Effector CD4-positive, alpha-beta T cell (primary cell): ENCODE data around the gene SBF2.

Experiments used
- DNase-seq: peaks from one replicate; pipeline ENCODE4 v3.0.0-alpha.2; 2020

Gene SBF2

DNA sequence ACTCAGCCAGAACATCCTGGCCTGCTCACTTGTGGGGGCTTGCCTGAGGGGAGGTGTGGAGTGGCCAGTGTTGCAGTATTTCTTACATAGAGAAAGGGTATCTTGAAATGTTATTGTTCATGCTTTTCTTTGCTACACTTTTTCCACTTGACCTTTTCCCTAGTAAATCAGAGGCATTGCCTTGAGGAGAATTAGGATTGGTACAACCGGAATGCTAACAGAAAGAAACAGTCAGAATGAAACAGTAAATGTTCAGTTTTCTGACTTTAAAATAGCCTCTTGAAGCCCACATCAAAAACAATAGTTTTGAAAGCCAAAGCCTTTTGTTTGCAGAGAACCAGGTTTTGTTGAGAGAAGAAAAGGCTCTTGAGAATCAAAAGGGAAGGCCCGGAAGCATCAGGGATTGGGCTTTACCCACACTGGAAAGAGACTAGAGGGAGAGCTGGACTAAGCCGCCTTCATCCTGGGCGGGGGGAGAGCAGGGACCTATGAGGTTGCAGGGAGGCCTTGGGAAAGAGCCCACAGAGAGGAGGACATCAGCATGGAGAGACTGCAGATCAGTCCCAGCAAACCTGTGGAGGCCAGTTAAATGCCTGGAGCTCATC is 23.2 kb upstream of the SBF2 start:
- DNase-seq = no peak

DNA sequence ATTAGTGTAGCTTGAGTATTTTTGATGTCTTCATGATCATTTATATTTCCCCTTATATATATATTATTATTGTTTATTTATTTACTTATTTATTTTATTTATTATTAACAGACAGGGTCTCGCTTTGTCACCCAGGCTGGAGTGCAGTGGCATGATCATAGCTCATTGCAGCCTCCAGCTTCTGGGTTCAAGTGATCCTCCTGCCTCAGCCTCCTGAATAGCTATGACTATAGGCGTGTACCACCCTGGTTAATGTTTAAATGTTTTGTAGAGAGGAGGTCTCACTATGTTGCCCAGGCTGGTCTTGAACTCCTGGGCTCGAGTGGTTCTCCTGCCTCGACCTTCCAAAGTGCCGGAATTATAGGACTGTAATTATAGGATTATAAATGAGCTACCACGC is 21.1 kb upstream of the SBF2 start:
- no peak for DNase-seq

DNA sequence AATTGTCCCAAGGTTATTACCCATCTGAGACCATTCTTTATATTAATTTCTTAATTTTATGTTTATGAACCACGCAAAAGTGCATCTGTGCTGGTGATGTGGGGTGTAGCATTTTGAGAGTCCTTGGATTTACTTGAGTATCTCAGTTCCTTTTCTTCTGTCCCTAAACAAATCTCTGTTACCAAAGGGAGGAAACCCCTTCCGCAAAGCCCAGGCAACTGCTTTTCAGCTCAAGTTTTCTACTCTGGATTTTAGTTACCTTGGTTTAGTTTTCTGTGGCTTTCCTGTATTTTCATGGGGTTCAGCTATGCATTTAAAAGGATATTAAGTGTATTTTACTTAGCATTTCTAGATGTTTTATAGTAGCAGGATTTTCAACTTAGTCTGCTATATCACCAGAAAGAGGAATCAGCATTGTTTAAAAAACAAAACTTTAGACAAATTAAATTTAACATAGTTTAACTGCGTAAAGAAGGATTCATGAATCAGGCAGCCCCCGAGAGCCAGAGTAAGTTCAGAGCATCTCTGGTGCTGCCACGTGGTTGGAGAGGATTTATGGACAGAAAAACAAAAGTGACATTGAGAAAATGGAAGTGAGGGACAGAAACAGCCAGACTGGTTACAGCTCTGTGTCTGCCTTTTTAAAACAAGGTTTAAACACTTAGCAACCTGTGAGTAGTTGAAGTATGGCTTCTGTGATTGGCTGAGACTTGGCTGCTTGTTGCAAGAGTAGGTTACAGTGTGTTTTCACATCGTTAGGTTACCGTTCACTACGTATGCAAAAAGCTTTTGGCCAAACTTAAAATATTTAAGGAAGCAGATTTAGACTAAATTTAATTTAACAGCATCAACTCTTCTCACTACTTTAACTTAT is 20.4 kb upstream of the SBF2 start:
- DNase-seq = no peak

DNA sequence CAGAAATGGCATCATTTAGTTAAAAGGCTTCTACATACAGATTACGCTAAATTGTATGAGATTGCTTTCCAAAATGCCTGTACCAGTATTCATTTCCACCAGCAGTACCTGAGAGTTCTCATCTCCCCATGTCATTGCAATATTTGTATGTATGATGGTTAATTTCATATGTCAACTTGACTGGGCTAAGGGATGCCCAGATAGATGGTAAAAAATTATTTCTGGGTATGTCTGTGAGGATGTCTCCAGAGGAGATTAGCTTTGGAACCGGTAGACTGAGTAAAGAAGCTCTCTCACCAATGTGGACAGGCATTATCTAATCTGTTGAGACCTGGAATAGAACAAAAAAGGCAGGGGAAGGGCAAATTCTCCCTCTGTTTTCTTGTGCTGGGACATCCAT is 17.8 kb upstream of the SBF2 start:
- DNase-seq = no peak

DNA sequence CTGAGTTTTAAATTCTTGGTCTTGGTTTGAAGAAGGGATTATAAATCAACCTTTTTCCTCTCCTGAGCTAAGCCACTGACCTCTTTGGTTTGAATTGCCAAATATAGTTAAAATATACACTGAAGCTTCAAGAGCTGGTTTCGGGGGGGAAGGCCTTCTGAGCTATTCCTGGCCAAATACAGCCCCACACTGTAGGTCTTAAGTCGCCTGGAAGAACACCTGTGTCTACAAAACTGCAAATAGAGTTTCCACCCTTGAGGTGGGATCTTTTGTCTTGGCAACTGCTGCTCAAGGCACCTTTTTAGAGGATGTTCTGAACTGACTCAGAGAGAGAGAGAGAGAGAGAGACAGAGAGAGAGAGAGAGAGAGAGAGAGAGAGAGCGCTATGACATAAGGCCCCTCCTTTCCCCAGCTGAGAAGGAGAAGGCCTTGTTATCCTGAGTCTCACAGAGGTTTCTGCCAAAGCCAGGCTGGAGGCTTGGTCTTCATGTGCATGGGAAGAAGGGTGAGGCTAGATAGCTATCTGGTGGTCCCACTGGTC is 16.4 kb upstream of the SBF2 start:
- no peak for DNase-seq

DNA sequence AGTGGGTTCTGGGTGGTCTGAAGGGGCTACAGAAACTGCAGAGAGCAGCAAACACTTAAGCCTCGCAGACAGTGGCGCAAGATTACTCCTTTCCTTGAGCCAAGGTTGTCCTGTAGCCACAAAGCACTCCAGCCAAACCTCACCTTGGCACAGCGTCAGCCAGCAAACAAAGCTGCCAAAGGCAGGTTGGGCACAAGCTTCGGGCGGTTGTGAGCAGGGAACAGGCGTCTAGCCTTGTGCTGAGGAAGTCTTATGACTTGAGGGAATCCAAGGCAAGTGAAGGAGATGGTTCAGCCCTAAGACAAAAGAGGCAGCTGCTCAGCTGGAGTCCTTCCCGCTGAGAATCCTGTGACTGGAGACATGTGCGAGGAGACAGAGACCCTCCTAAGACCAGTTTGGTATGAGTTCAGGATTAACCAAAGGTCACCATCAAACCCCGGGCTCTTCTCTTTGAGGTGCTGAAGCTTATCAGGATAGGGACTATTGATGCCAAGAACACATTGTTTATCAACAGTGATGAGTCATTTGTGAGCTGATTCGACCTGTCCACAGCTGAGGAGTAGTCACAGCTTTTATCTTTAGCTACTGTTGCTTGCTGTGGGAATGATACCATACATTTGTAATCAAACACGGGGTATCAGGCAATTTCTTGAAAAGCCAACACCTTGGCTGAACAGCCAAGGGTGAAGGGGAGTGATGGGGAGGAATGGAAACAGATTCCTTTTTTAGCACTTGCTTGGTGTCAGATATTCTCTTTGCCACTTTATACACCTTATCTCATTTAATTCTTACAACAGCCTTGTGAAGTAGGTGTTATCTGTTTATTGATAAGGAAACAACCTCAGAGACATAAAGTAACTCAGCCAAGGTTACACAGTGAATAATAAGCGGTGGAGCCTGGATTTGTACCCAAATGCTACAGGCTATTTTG is 15.4 kb upstream of the SBF2 start:
- no peak for DNase-seq

DNA sequence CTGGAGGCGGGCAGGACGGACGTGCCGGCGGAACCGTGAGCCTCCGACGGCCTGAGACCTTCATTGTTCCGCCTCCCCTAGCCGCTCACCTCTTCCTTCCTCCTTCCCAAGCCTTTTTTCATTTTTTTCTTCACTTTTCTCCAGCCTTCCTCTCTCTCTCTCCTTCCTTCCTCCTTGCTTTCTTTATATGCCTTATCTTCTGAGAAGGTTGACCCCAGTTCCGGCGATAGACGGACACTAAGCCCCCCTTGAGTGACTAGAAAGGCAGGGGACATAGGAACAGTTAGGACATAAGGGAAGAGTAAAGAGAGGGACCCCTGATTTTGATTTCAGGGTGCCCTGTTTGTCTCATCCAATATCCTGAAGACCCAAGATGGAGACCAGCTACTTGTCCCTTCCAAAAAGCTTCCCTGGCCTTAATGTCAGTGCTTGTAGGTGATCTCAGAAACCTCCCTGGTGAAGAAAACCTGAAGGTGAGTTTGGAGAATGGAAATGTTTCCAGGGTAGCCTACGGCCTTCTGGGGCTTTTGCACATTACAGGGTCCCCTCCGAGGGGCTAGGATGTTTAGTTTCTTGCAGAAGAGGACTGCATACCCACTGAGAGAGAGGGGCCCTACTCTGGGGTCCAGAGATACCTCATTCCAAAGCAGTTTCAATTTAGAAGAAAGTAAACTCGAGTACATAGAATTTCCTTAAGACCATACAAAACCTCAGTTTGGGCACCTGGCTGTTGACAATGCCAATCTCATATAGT is 14.4 kb upstream of the SBF2 start:
- DNase-seq = no peak

DNA sequence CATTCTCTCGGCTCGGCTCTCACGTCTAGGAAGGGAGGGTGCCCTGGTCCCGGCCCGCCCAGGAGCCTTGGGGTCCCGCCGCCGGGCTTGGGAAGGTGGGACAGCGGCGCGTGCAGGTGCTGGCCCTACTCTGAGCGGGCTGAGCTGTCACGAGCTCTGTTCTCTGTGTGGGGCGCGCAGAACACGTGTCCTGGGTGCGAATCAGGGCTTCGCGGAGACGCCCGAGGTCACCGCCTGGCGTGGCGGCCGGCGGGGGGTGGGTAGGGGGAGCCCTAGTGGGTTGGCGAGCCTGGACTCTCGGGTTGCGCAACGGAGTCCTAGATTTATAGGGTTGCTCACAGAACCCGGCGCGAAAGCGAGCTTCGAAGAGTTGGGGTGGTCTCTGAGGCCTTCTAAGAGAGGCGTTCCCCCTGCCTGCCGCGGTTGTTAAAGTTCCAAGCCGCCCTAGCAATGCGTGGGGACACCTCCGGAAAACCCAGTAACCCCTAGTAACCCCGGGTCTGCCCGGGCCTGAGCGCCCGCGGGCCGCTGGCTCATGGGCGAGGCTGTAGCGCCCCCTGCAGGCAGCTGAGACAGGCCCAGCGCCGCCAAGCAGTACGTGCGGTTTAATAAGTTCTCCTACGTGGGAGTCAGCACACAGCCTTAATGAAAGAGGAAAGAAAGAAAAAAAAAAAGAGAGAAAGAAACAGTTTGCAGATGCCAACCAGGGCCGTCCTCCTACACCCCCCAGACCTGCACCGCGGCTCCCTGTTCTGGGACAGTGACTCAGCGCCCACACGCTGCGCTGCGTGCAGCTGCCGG is 13.6 kb upstream of the SBF2 start:
- DNase-seq = peak; percentile 74

DNA sequence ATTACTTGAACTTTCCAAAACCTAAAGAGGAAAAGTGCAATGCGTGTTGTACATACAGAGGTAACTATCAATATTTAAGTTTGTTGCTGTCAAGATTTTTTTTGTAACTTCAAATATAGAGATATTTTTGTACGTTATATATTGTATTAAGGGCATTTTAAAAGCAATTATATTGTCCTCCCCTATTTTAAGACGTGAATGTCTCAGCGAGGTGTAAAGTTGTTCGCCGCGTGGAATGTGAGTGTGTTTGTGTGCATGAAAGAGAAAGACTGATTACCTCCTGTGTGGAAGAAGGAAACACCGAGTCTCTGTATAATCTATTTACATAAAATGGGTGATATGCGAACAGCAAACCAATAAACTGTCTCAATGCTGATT is 13.0 kb upstream of the SBF2 start:
- no peak for DNase-seq

DNA sequence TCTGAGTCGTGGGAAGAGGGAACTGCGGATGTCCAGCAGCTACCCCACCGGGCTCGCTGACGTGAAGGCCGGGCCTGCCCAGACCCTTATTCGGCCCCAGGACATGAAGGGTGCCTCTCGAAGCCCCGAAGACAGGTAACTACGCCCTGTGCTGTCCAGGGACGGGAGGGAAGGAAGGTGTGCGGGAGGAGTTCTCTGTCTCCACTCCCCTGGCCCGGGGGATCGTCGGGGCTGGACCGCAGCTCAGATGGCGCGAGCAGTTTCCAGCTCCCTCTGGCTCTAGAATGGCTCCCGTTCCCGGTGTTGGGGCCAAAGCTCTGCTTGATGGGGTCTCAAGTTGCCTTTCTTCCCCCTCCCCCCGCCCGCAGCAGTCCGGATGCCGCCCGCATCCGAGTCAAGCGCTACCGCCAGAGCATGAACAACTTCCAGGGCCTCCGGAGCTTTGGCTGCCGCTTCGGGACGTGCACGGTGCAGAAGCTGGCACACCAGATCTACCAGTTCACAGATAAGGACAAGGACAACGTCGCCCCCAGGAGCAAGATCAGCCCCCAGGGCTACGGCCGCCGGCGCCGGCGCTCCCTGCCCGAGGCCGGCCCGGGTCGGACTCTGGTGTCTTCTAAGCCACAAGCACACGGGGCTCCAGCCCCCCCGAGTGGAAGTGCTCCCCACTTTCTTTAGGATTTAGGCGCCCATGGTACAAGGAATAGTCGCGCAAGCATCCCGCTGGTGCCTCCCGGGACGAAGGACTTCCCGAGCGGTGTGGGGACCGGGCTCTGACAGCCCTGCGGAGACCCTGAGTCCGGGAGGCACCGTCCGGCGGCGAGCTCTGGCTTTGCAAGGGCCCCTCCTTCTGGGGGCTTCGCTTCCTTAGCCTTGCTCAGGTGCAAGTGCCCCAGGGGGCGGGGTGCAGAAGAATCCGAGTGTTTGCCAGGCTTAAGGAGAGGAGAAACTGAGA is 12.2 kb upstream of the SBF2 start:
- no peak for DNase-seq

DNA sequence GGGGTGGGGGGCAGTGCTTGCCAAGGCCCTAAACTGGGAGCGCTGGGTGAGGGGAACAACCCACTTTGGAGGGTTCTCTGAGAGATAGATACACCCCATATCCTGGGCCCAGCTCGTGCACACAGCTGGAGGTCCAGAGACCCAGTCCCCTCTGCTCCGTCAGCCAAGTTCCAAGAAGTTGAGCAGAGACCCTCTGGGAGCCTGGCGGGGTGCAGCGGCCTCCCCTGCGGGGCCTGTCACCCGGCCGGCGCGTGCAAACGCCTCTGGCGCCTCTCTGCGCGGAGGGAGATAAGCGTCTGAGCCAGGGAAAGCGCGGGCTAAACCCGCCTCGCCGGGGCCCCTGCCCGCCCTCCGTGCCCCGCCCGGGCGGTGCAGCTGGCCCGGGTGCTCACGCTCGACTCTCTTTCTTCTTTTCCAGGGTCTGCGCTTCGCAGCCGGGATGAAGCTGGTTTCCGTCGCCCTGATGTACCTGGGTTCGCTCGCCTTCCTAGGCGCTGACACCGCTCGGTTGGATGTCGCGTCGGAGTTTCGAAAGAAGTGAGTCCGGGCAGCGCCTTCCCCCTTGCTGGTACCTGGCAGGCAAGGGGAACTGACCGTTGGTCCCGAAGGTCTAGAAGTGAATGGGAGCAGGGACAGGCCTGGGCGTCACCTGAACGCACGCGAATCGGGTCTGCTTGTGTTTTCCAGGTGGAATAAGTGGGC is 11.4 kb upstream of the SBF2 start:
- DNase-seq = no peak

DNA sequence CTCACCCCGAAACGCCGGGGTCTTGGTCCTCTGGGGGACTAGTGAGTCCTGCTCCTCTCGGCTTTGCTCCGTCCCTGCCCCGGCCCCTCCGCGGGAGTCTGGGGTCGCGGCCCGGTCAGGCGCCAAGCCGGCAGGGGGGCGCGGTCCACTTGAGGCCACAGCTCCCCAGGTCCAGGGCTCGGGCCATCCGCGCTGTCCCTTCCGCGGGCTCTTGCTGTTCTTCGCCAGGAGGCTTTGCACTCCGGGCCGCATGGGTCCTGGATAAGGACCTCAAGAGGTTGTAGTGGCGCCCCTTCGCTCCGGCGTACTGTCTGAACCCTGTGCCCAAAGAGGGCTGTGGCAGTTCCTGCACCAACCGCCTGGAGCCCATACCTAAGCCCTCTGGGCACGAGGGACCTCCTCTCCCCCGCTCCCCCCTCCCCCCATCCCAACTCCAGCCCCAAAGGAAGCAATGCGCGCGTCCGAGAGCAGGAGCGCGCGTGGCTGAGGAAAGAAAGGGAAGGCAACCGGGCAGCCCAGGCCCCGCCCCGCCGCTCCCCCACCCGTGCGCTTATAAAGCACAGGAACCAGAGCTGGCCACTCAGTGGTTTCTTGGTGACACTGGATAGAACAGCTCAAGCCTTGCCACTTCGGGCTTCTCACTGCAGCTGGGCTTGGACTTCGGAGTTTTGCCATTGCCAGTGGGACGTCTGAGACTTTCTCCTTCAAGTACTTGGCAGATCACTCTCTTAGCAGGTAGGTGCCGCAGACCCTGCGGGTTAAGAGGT is 10.7 kb upstream of the SBF2 start, which contains the start of gene ADM:
ADM (plus strand) TSS at position 579 of the 767 bp plus-strand sequence. CDS start 628 bp downstream, outside the sequence.
- no peak for DNase-seq

DNA sequence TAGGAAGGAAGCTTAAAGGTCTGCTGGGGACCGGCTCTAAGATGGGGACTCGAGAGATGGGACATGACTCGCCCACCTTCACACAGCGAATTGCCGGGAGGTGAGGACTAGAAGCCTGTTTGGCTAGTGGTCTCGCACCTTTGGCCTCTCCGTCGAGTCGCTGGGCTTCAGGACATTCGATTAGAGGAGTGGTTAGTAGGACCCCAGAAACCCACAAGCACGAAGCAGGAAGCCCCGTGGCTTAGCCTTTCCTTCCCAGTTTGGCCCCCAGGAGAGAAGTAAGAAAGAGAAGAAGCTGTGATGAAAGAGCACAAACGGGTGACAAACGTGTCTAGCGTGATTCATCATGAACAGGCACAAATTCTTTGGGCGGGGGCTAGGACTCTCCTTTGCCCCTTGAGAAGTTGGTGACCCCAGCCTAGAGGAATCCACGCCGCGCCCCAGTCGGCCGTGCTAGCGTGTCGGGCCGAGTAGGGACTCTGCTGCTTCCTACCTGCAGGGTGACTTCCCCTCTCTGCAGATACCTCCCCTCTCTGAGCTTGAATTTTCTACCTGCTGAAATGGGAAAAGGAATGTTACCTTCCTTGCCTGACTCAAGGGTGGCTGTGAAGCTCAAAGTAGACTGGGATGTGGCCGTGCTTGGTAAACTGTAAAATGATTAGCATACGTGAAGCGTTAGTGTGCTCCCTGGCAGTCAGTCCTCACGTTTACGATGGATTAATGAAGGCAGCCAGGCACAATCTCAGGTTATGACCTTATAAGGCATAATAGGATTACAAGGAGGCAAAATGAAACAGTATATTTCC is 9.7 kb upstream of the SBF2 start:
- DNase-seq = no peak

DNA sequence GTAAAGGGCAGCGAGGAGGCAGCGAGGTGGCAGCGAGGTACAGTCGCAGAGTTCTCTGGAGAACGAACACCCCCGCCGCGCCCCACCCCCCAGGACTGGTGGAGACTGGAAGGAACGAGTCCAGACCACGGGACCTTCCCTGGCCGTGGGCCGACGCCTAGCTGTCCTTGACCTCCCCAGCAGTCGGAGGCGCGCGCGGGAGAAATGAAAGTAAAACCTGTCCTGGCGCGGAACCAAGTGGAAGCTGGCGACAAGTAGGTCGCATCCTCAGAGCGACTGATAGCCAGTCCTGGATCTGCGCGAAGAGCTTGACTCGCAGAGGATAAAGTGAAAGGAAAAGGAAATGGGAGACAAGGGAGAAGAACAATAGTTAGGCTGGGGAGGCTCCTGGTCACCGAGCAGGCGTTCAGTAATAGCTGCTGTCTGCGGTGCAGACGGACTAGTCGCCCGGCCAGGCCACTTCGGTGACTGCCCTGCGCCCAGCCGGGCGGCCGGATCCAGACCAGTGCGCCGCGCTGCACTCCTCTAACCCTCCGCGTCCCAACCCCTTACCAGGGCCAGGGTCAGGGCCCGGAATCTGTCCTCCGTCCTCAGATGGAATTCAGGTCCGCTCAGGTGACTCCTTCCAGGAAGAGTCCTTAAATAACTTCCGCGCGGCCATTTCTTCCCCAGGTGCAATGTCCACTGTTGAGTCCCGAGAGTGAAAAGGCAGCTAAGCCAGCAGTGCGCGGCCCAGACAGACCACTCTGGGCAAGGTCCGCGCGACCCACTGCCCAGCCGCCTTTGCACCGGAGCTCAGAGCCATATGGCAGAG is 8.9 kb upstream of the SBF2 start:
- peak; percentile 59 for DNase-seq

DNA sequence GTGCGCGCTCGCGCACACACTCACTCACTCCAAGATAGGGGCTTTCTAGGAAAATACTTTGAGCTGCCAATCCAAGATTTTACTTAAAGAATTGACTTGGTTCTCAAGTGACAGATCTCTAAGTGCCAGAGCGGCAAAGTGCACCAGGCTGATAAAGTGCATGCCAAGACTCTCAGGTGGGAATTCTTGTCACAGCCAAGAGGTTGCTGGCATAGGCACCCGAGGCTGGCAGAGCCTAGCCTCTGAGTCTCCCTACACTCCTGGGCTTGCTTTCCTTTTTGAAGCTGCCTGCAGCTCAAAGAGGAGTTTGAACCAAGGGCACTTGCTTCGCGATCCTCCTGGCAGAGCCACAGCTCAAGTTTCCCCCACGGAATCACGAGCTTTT is 8.3 kb upstream of the SBF2 start:
- DNase-seq = no peak

DNA sequence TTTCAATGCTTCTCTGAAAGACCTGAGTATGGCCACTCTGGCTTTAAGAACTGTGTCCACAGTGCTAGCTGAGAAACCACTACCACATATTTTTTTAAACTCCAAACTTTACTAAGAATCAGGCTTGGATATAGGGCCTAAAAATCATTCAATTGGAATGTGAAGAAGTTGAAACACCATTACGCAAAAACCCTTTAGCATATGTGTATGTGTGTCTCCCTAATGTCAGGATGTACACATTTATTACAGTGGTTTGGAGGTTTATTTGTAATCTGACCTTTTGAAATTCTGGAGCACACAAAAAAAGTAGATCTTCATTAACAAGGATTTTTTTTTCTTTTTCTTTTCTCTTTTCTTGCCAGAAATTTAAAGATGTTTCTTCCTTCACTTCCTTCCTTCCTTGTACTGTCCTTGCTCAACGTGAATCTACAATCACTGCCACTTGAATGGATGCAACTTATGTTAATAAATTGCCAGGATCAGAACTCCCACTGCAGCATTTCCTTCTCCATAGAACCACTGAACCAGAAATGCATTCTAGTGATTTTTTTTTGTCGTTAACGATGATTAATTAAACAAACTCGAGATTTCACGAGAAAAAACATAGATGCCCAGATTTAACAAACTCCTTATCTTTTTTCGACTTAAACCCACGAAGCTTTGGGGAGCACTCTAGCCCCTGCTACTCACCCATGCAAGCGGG is 7.8 kb upstream of the SBF2 start:
- DNase-seq = no peak
